Embryonic facial prominence (tissue), 1 donor: ENCODE results near the gene BBX.

ENCODE experiments used
- DNase-seq: peaks from one replicate; pipeline ENCODE4 v3.0.0-alpha.2; 2016; ENCODE audit errors: extremely low spot score

BBX gene

DNA sequence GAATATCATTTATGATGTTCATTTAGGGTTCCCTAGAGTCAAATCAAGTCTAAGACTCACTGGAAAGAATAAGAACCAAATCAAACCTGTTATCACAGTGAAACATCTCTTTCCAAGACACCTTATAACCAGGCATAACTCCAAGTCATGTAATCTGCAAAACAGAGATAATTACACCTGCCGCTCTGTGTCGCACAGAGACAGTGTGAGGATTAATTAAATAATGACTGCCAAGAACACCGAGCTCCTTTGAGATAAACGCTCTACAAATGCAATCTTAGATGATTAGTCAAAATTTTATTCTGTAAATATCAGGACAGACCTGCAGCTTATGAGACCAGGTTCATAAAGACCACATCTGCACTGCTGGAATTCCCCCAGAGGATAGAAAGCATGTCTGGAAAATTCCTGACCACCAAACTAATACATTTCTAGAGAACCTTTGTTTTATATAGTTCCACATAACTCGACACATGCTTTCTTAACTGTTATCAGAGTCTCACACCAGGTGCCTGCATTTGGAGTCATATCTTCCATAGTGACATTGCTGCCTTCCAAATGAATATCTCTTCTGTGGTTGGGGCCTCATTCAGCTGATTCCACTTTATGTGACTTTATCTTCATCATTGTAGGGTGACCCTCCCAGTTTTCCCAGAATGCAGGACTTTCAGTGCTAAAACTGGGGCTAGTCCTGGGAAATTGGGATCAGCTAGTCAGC is 315.3 kb downstream of the BBX start:
- DNase-seq = no peak

- no peak for DNase-seq
Observed at GRCh38 chr3:107841831-107842230, 319.1 kb downstream of the BBX start.

- DNase-seq = no peak
Observed at GRCh38 chr3:107842940-107843339, 320.2 kb downstream of the BBX start.

GRCh38 chr3:107845380-107846278 is 322.9 kb downstream of the BBX start:
- no peak for DNase-seq

DNA sequence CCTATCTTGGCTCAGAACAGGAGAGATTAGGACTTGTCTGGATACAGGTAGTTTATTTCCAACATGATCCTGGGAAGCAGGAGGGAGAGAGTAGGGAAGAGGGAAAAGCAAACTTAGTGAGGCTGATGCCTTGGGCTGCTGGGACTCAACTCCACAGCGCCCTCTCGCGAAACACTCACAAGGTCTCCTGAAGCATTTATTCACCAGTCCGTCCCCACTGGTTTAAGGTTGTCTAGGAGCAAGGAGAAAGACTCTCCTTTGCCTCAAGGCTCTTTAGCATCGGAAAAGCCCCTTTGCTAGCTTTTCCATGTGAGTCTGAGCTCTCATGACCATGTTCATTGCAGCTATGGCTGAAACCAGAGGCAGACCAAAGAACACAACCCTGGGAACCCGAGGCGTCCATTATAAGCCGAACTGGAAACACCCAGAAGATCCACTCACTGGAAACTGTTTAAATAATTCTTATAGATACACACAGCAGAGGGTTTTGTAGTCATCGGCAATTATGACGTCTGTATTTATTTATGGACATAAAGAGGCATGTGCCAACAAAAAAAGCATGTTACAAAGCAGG is 323.6 kb downstream of the BBX start:
- no peak for DNase-seq

DNA sequence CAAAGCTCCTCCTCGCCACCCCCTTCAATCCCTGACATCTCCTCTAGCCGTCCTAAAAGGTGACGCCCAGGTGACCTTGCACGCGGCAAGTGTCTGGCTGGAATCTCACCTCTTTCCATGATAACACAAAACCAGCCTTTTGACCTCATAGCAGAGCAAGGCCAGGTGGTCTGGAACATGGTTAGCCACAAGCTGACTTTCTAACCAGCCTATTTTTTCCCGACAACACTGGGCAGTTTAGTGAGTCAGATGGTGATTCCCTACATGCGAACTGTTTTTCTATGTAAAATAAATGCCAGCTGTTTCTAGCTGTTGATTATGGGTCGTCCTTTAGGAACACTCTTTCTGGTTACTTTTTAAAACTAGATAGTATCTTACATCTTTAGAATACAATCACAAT is 325.0 kb downstream of the BBX start:
- DNase-seq = no peak

DNA sequence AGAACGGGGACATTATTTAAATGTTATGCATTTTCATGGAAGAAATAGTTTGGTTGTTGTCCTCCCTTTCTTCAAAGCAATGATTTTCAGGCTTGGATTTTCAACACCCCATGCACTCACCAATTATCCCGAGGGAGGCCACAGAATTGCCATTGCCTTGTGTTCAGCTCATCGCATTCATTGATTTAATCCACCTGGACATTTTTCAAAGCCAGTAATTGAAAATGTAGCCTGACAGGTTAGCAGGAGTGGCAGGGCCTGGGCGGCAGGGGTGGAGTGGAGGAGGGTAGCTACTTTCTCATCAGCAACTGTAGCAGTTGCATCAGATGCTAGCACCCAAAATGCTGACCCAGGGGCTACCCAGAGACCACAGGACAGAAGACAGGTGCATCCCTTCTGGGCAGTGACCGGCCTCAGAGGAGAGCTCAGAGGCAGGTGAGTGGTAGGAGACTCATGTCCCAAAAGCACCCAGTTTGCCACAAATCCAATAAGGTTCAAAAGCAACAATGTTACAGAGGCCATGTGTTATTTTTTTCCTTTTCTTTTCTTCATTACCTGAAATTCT is 325.7 kb downstream of the BBX start:
- DNase-seq = no peak

- DNase-seq = no peak
Observed at GRCh38 chr3:107850681-107851080, 327.9 kb downstream of the BBX start.

DNA sequence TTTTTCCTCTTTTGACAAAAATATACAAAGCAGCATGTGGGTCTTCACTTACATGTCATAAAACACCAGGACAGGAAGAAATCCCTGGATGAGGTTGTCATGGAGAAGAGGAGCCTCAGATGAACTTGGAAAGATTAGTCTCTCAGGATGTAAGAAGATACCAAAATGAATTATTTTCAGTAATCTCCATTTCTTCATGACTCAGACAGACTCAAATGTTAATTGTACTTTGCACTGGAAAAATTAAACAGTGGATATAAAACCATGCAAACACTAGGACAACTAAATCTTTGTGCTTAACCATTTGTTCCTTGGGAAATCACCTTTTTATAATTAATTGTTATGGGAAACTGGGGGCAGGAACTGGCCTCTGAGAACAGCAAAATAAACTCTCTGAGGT is 331.1 kb downstream of the BBX start:
- DNase-seq = no peak

DNA sequence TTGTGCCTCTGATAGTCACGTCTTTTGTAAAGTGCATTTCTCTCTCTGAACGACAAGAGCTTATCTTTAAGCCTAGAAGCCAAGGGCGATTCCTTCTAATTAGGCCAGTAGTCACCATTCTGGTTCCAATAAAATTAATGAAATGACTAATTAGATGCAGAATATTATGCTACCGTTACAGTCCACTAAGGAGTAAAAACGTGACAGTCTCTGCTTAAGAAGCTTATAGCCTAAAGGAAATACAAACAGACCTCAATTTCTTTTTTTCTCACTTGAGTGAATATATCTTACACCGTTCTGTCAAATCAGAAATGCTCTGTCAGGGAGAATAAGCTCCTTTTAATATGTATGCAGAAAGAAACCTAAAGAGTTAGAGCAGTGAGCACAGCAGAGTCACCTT is 332.0 kb downstream of the BBX start:
- no peak for DNase-seq

DNA sequence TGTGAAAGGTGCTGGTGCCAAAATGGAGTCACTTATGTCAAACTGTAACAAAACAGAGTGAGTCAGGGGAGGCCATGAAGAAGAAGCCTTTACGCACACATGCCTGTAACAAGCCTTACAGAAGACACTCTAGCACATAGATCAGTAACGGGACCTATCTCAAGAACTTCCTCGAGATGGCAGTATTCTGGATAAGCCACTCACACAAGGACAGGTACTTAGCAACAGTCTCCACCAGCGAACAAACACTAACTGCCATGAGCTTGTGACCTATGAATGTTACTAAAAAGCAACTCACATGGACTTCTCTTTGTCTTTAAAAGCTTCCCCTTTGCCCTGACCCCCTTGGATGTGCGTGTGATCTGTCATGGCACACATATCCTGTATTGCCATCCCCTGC is 332.9 kb downstream of the BBX start:
- DNase-seq = no peak

DNA sequence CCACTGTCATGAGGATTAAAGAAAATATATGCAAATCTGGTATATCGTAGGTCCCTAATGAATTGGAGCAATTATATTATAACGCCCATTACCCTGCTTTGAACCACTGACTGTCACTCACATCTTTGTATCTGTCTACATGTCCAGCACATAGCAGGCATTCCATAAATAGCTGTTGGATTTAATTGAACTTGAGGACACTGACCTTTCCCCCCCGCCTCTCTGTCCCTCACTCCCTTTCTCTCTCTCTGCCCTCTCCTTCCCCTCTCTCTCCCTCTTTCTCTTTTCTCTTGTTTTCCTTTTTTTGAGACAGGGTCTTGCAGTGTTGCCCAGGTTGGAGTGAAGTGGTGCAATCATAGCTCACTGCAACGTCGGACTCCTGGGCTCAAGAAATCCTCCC is 335.1 kb downstream of the BBX start:
- DNase-seq = no peak

DNA sequence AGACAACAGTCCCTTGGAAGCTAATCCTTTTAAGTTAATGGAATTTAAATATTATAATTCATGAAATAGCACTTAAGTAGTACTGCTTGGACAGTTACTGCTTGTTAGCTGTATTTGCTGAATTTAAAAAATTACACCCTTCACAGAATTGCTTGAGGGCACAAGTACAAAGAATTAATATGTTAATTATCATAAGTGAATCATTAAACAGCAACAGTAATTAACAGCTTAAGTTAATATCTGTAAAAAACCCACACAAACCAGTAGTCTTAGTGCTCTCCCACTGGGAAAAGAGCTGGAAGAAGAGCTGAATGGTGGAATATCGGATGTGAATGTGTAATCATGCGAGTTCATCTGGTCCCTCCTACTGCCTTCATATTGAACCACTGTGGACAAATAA is 336.1 kb downstream of the BBX start:
- DNase-seq = no peak
